SU-DHL-6 (cell line): Measurements from ENCODE around the gene CEND1.
"Not testable (repeated sequence)": the region's sequence is repeated elsewhere in the genome, so short reads cannot be mapped to it uniquely, and the experiment has no call there.

Experiments used
- H2AFZ ChIP-seq: fragments of 200-600 bp; sonication (generic); 2 replicates; pipeline ENCODE4 v1.6.1; 2014; ENCODE audit warnings: low read depth, mild to moderate bottlenecking, moderate library complexity, mixed read lengths, antibody characterized with exemption, low read length; ENCODE audit not compliant: severe bottlenecking
- H3F3A ChIP-seq: fragments of 200-600 bp; shearing (Covaris generic); 2 replicates; pipeline ENCODE4 v1.6.0; 2016; ENCODE audit warnings: antibody characterized with exemption, mild to moderate bottlenecking; ENCODE audit not compliant: insufficient read depth
- H3K27ac ChIP-seq: fragments of 200-600 bp; sonication (generic); 2 replicates; pipeline ENCODE4 v1.5.1; 2016; ENCODE audit warnings: low read depth, mild to moderate bottlenecking, low read length, moderate library complexity, mixed read lengths
- H3K27me3 ChIP-seq: fragments of 200-600 bp; sonication (generic), shearing (Covaris generic); 2 replicates; pipeline ENCODE4 v1.6.0; 2014; ENCODE audit warnings: mild to moderate bottlenecking, low read length
- H3K36me3 ChIP-seq: fragments of 200-600 bp; sonication (generic); 2 replicates; pipeline ENCODE4 v1.6.1; 2014; ENCODE audit warnings: mild to moderate bottlenecking, low read length, mixed read lengths
- H3K4me2 ChIP-seq: fragments of 300-600, 200-600 bp; shearing (Covaris generic), sonication (generic); 2 replicates; pipeline ENCODE4 v1.6.0; 2014; ENCODE audit warnings: low read length, low read depth, mild to moderate bottlenecking; ENCODE audit not compliant: poor library complexity, severe bottlenecking
- H3K4me3 ChIP-seq: fragments of 200-600 bp; sonication (generic); 2 replicates; pipeline ENCODE4 v1.5.1; 2014; ENCODE audit warnings: antibody characterized with exemption, low read length, mild to moderate bottlenecking, mixed read lengths; ENCODE audit not compliant: insufficient read depth, poor library complexity, severe bottlenecking
- H3K79me2 ChIP-seq: fragments of 200-600 bp; sonication (generic); 2 replicates; pipeline ENCODE4 v1.6.1; 2014; ENCODE audit warnings: mild to moderate bottlenecking, low read length, moderate library complexity; ENCODE audit not compliant: insufficient read depth
- H3K9ac ChIP-seq: fragments of 200-600 bp; sonication (generic); 2 replicates; pipeline ENCODE4 v1.7.0; 2014; ENCODE audit warnings: mild to moderate bottlenecking, low read length
- H3K9me2 ChIP-seq: fragments of 200-600 bp; sonication (generic); replicated peaks from 2 replicates; pipeline ENCODE4 v1.6.1; 2014; ENCODE audit warnings: low read length; ENCODE audit not compliant: insufficient read depth
- H3K9me3 ChIP-seq: fragments of 200-600 bp; sonication (generic); 2 replicates; pipeline ENCODE4 v1.6.1; 2014; ENCODE audit warnings: low read length, mixed read lengths; ENCODE audit not compliant: insufficient read depth
- H4K20me1 ChIP-seq: fragments of 200-600 bp; sonication (generic); 2 replicates; pipeline ENCODE4 v1.6.1; 2014; ENCODE audit warnings: low read depth, mild to moderate bottlenecking, antibody characterized with exemption, low read length, moderate library complexity, mixed read lengths
- CTCF ChIP-seq: fragments of 200-600 bp; sonication (generic); IDR thresholded peaks from one replicate; pipeline ENCODE4 v1.5.1; 2017; ENCODE audit warnings: antibody characterized with exemption, mild to moderate bottlenecking, low read length, moderate library complexity; ENCODE audit not compliant: insufficient read depth, poor library complexity, severe bottlenecking
- EZH2phosphoT487 ChIP-seq: fragments of 200-600 bp; sonication (generic), shearing (Covaris generic); conservative IDR thresholded peaks from 2 replicates; pipeline ENCODE4 v1.6.1; 2018; ENCODE audit warnings: mild to moderate bottlenecking, antibody characterized with exemption, low read length, moderate library complexity, mixed read lengths

Gene CEND1

GRCh38 chr11:742571-743201, 47.2 kb downstream of the CEND1 start:
- no peak overlapping the region for H3K27ac ChIP-seq
- no peaks in the 10 kb centered on the region for H4K20me1 ChIP-seq
- no peaks in the 10 kb centered on the region for H3K27me3 ChIP-seq

GRCh38 chr11:742156-742546, 47.7 kb downstream of the CEND1 start:
- Histone ChIP-seq H3K4me2 (no peak overlapping the region), H3K9me2 (no peaks in the 10 kb centered on the region), H3K27me3 (no peaks in the 10 kb centered on the region), H4K20me1 (no peaks in the 10 kb centered on the region), H3K79me2 (no peaks in the 10 kb centered on the region), H3K9ac (no peak overlapping the region), H3K4me3 (no peak overlapping the region), H2AFZ (no peak overlapping the region), H3K36me3 (no peaks in the 10 kb centered on the region), H3K9me3 (no peaks in the 10 kb centered on the region), H3K27ac (no peak overlapping the region), H3F3A (0 out of 2 replicates have a peak, but pooled peaks cover 6% of the 10 kb centered on the region)
- TF ChIP-seq CTCF (no peak), EZH2phosphoT487 (no peak)

More at GRCh38 chr11:742571-743201, 47.2 kb downstream of the CEND1 start:
- 0 out of 2 replicates have a peak, but pooled peaks cover 6% of the 10 kb centered on the region for H3F3A ChIP-seq
- no peaks in the 10 kb centered on the region for H3K36me3 ChIP-seq
- no peak for TF ChIP-seq EZH2phosphoT487
- TF ChIP-seq CTCF = no peak
- no peak overlapping the region for H3K4me3 ChIP-seq
- H2AFZ ChIP-seq = no peak overlapping the region
- no peak overlapping the region for H3K4me2 ChIP-seq
- H3K79me2 ChIP-seq = peaks cover 4% of the 10 kb centered on the region
- H3K9me3 ChIP-seq = no peaks in the 10 kb centered on the region
- no peak overlapping the region for H3K9ac ChIP-seq
- H3K9me2 ChIP-seq = no peaks in the 10 kb centered on the region

GRCh38 chr11:737899-738298, 52.0 kb downstream of the CEND1 start:
- not testable (repeated sequence) for H3K9ac ChIP-seq, H3K36me3 ChIP-seq, H3K4me3 ChIP-seq, H4K20me1 ChIP-seq, H2AFZ ChIP-seq, H3F3A ChIP-seq, H3K79me2 ChIP-seq, H3K27me3 ChIP-seq, H3K9me3 ChIP-seq, H3K4me2 ChIP-seq, H3K27ac ChIP-seq, H3K9me2 ChIP-seq

GRCh38 chr11:737366-737765, 52.5 kb downstream of the CEND1 start:
- TF ChIP-seq CTCF = no peak
- no peak overlapping the region for H3K27ac ChIP-seq
- H3K9me2 ChIP-seq = no peaks in the 10 kb centered on the region
- no peak overlapping the region for H3K9ac ChIP-seq
- no peaks in the 10 kb centered on the region for H3K27me3 ChIP-seq
- H3K36me3 ChIP-seq = no peaks in the 10 kb centered on the region
- H3F3A ChIP-seq = no peaks in the 10 kb centered on the region
- no peaks in the 10 kb centered on the region for H3K9me3 ChIP-seq
- H3K4me3 ChIP-seq = no peak overlapping the region
- H3K79me2 ChIP-seq = no peaks in the 10 kb centered on the region
- H4K20me1 ChIP-seq = no peaks in the 10 kb centered on the region
- H3K4me2 ChIP-seq = no peak overlapping the region
- H2AFZ ChIP-seq = no peak overlapping the region
